GM18505 (cell line): ENCODE results near the gene SLC5A2.

Experiments
- ATAC-seq: cut with Tn5 transposase; IDR thresholded peaks from one replicate; pipeline ENCODE4 v1.9.1; 2021; ENCODE audit not compliant: unreplicated experiment
- POLR2A ChIP-seq: IDR thresholded peaks from 4 replicates; pipeline ENCODE4 v1.6.1; 2011; ENCODE audit warnings: borderline replicate concordance; ENCODE audit not compliant: insufficient read depth, insufficient read length; ENCODE audit errors: extremely low read depth

The SLC5A2 gene

GRCh38 chr16:31464781-31465260, 18.1 kb upstream of the SLC5A2 start:
- no peak for TF ChIP-seq POLR2A
- ATAC-seq = no peak

GRCh38 chr16:31465788-31466370, 17.0 kb upstream of the SLC5A2 start:
- no peak for TF ChIP-seq POLR2A
- no peak for ATAC-seq

DNA sequence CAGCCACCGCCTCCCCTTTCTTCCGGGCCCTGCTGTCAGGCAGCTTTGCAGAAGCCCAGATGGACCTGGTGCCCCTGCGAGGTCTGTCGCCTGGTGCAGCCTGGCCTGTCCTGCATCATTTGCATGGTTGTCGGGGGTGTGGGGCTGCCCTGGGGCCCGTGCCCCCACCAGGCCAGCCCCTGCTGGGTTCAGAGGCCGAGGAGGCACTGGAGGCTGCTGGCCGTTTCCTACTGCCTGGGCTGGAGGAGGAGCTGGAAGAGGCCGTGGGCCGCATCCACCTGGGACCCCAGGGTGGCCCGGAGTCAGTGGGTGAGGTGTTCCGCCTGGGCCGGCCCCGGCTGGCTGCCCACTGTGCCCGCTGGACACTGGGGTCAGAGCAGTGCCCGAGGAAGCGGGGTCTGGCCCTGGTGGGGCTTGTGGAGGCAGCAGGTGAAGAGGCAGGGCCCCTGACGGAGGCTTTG, 16.5 kb upstream of the SLC5A2 start:
- ATAC-seq = no peak
- TF ChIP-seq POLR2A = no peak

DNA sequence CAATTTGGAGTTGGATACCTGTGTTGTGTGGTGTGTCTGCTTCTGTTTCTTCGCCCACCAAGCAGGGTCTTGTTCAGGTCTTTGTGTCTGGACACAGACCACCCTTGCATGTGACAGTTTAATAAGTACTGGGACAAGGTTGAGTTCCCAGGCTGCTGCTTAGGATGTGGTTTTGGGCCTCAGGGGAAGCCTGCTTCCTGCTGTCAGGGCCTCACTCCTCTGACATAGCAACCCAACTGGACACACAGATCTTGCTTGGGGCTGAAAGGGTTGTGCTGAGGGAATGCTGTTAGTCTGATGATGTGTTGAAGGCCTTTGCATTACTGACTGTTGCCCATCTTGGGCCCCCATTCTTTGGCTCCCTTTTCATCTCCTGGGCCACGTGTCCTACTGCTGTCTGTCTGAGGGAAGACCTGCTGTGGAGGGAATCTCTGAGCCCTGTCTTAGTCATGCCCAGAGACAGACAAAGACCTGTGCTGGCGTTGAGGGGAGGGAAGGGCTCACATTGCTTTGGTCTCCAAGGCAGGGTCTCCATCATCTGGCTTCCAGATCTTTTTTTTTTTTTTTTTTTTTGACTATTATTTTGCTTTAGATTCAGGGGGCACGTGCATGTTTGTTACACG, 15.7 kb upstream of the SLC5A2 start:
- no peak for ATAC-seq
- no peak for TF ChIP-seq POLR2A

GRCh38 chr16:31467858-31468257, 15.1 kb upstream of the SLC5A2 start:
- ATAC-seq = no peak
- TF ChIP-seq POLR2A = no peak

GRCh38 chr16:31470615-31471014, 12.3 kb upstream of the SLC5A2 start:
- TF ChIP-seq POLR2A = no peak
- no peak for ATAC-seq

DNA sequence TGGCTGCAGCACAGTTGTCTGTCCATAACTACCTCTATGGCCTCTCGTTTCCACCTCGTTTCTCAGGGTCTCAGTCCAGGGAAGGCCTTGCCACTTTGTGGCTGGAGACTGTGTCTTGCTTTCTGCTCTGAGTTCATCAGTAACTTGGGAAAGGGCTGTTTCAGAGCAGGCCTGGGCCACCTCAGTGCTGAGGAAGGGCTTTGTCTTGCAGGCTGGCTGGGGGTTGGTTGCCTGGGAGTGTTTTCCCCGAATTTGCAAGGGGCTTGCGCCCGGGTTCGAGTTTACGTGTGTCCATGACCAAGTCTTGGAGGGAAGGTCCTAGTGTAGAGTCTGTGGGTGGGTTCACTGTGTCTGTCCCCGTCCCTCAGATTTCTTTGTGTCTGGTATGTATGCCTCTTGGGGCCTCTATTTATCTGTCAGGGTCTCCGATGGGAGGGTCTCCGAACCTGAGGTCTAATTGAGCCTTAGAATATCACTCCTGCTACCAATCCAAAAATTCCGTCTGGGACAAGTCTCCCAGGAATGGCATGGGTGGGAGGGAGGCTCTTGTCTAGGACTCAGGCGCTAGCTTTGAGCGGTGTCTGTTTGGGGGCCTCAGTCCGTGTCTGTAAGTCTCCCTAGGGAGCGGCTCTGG, 11.6 kb upstream of the SLC5A2 start:
- ATAC-seq = no peak
- TF ChIP-seq POLR2A = no peak

GRCh38 chr16:31471875-31472708, 10.8 kb upstream of the SLC5A2 start, which contains the start of gene TGFB1I1:
Gene TGFB1I1, plus strand, starts transcription at chr16:31472152. Its CDS starts 37 bp downstream, at chr16:31472189.
- no peak for ATAC-seq
- TF ChIP-seq POLR2A = no peak

- no peak for TF ChIP-seq POLR2A
- peak; percentile 56 for ATAC-seq
These were observed 10.2 kb upstream of the SLC5A2 start for GRCh38 chr16:31472709-31473203.

- no peak for ATAC-seq
- TF ChIP-seq POLR2A = no peak
These were observed 9.5 kb upstream of the SLC5A2 start for GRCh38 chr16:31473264-31473984.

DNA sequence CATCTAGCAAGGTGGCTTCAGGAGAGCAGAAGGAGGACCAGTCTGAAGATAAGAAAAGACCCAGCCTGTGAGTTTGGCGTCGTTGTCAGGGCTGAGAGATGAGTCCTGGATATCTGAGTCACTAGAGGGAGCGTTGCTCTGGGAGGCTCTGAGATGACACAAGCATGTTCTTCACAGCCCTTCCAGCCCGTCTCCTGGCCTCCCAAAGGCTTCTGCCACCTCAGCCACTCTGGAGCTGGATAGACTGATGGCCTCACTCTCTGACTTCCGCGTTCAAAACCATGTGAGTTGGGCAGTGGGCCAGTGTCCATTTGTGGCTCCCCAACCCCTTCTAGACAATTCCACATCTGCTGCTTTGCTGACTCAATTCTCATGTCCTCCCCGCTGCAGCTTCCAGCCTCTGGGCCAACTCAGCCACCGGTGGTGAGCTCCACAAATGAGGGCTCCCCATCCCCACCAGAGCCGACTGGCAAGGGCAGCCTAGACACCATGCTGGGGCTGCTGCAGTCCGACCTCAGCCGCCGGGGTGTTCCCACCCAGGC, 8.7 kb upstream of the SLC5A2 start:
- no peak for TF ChIP-seq POLR2A
- ATAC-seq = no peak

- ATAC-seq = no peak
- TF ChIP-seq POLR2A = no peak
These were observed 7.9 kb upstream of the SLC5A2 start for GRCh38 chr16:31474773-31475738.

- TF ChIP-seq POLR2A = no peak
- no peak for ATAC-seq
These were observed 7.0 kb upstream of the SLC5A2 start for GRCh38 chr16:31475946-31476302.
